ENCODE measurements around the gene ABCB1.
"Not testable (repeated sequence)": the region's sequence is repeated elsewhere in the genome, so short reads cannot be mapped to it uniquely, and the experiment has no call there.

The ABCB1 gene

DNA sequence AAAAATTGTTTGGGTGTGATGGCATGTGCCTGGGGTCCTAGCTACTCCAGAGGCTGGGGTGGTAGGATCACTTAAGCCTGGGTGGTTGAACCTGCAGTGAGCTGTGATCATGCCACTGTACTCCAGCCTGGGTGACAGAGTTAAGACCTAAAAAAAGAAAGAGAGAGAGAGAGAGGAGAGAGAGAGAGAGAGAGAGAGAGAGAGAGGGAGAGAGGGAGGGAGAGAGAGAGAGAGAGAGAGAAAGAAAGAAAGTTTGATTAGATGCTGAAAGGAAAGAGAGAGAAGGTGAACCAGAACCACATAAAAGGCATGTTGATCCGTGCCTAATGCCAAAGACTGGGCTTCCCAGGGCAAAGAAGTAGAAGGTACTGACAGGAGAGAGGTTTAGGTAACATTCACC, 11.1 kb downstream of the ABCB1 start:
- no peaks in the 10 kb centered on the region for H3K9me3 ChIP-seq (replicated peaks in 1 of 11)
- H3K4me1 ChIP-seq: no peaks in the 10 kb centered on the region
- H3K27ac ChIP-seq: no peak overlapping the region
- H3K27me3 ChIP-seq: no peaks in the 10 kb centered on the region
- H3K9ac ChIP-seq: no peak overlapping the region
- H3K36me3 ChIP-seq: no peaks in the 10 kb centered on the region
- H4K20me1 ChIP-seq: no peaks in the 10 kb centered on the region
- no peak overlapping the region for H3K4me3 ChIP-seq
- no peak for TF ChIP-seq Cebpa-rat (IDR thresholded peaks at IDR 0.05)
- H3K4me2 ChIP-seq: no peak overlapping the region

DNA sequence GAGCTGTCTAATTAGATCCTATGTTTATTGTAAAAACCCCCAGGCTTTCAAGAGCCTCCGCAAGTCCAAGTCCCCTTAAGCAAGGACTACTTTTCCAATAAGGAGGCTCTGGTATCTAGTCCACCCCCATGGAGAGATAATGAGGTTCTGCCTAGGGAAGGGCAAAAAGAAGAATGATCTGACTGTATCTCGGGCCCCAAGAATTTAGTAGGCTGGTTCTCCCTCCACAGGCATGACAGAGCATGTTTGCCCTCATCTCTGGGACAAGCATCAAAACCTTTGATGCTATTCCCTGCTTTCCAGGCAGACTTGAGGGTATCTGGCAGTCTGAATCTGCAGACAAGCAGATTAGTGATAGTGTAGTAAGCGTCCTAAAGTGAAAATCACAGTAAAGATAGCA, 19.0 kb downstream of the ABCB1 start:
- no peak overlapping the region for H3K9ac ChIP-seq
- no peak overlapping the region for H3K4me2 ChIP-seq
- no peaks in the 10 kb centered on the region for H4K20me1 ChIP-seq
- H3K27me3 ChIP-seq: no peaks in the 10 kb centered on the region
- no peak for TF ChIP-seq Cebpa-rat (IDR thresholded peaks at IDR 0.05)
- H3K9me3 ChIP-seq (replicated peaks in 1 of 11): no peaks in the 10 kb centered on the region
- no peaks in the 10 kb centered on the region for H3K36me3 ChIP-seq
- no peak overlapping the region for H3K27ac ChIP-seq
- no peaks in the 10 kb centered on the region for H3K4me1 ChIP-seq
- no peak overlapping the region for H3K4me3 ChIP-seq

DNA sequence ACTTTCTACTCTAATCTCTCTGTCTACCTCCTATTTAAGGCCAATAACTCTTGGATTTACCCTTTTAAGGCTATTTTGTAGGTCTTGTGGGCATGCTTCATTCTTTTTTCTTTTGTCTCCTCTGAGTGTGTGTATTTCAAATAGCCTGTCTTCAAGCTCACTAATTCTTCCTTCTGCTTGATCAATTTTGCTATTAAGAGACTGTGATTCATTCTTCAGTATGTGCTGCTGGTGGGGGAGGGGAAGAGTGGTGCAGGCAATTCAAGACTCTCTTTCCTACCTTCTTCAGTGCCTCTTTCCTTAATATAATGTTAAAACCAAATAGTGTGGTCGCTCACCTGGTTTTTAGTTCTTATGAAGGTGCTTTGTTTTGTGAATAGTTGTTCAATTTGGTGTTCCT, 20.0 kb downstream of the ABCB1 start:
- no peaks in the 10 kb centered on the region for H3K9me3 ChIP-seq (replicated peaks in 1 of 11)
- TF ChIP-seq Cebpa-rat (IDR thresholded peaks at IDR 0.05): no peak

DNA sequence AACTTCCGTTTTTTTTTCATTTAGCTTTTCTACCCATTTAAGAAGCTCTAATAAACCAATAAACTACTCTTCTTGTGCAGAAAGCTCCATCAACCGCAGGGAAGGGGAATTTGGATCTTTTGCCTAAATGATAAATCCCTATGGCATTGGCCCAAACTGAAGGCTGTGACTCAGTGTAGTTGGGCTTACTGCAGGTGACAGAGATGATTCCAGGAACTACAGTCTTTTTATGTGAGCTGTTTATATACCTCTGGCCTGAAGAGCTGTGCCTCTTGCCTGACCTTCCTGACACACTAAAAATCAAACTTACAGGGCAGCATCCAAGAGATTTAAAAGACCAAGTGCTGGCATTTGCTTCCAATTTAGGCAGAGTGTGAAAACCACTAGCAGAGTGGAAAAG, 25.2 kb downstream of the ABCB1 start:
- Histone ChIP-seq H4K20me1 (no peaks in the 10 kb centered on the region), H3K4me2 (no peak overlapping the region), H3K4me3 (no peak overlapping the region), H3K36me3 (no peaks in the 10 kb centered on the region), H3K9ac (no peak overlapping the region), H3K27ac (no peak overlapping the region), H3K9me3 (replicated peaks in 1 of 11) (no peaks in the 10 kb centered on the region), H3K27me3 (no peaks in the 10 kb centered on the region), H3K4me1 (peaks cover 0 to 8% (median 0%) of the 10 kb centered on the region in 10 experiments; a peak in 2 of 20 replicates)
- no peak for TF ChIP-seq Cebpa-rat (IDR thresholded peaks at IDR 0.05)

More for the DNA sequence above, 20.0 kb downstream of the ABCB1 start:
- Histone ChIP-seq H3K4me2 (no peak overlapping the region), H3K4me3 (no peak overlapping the region), H3K27me3 (no peaks in the 10 kb centered on the region), H3K9ac (no peak overlapping the region), H3K4me1 (no peaks in the 10 kb centered on the region), H4K20me1 (no peaks in the 10 kb centered on the region), H3K36me3 (no peaks in the 10 kb centered on the region), H3K27ac (no peak overlapping the region)

DNA sequence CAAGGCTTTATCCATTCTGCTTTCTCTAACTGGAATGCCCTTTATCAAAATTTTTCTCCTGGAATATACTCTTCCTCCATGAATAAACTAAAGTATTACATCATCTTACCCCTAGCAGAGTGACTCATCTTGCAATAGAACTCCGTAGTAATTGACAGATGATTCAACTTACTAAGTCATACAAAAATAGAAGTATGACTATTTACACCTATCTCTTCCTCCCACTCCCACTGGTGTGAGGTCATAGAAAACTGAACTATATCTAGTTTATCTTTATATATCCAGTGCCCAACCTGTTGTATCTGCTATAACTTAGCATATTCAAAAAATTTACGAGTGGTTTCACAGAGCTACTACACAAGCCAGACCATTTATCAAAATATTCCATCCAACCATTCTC, 26.1 kb downstream of the ABCB1 start:
- Histone ChIP-seq H4K20me1 (no peaks in the 10 kb centered on the region), H3K27me3 (no peaks in the 10 kb centered on the region), H3K36me3 (no peaks in the 10 kb centered on the region), H3K27ac (no peak overlapping the region), H3K9me3 (replicated peaks in 1 of 11) (no peaks in the 10 kb centered on the region), H3K4me3 (no peak overlapping the region), H3K9ac (no peak overlapping the region), H3K4me1 (peaks cover 0 to 8% (median 0%) of the 10 kb centered on the region in 10 experiments; a peak in 2 of 20 replicates), H3K4me2 (no peak overlapping the region; a peak in 1 of 22 replicates)
- TF ChIP-seq Cebpa-rat (IDR thresholded peaks at IDR 0.05): no peak

DNA sequence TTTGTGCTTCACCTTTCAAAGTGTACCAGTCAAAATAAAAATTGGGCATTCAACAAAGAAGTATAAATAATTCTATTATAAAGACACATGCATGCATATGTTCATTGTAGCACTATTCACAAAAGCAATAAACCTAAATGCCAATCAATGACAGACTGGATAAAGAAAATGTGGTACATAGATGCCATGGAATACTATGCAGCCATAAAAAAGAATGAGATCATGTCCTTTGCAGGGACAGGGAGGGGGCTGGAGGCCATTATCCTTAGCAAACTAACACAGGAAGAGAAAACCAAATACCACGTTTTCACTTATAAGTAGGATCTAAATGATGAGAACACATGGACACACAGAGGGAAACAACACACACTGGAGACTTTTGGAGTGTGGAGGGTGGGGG, 28.2 kb downstream of the ABCB1 start:
- H4K20me1 ChIP-seq; H3K4me2 ChIP-seq; H3K27me3 ChIP-seq; H3K4me1 ChIP-seq; H3K4me3 ChIP-seq; H3K27ac ChIP-seq; H3K36me3 ChIP-seq; H3K9me3 ChIP-seq (replicated peaks in 1 of 11); H3K9ac ChIP-seq: not testable (repeated sequence)

DNA sequence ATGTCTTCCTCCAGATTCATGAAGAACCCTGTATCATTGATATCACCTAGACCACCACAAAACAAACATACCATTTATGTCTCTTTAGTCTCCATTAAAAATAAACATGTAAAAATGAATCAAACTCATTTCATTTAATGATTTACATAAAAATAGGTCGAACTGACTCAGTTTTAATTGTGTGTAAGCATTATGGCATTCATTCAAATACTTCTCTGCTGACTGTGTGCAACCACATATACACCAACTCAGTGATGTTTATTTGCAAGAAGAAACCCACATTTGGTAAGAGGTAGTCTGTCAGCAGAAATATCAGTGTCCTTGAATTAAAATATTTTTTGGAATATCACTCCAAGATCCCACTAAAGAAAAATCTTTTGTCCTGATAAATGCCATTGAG, 30.5 kb downstream of the ABCB1 start:
- Histone ChIP-seq H3K4me1 (peaks cover 0 to 8% (median 0%) of the 10 kb centered on the region in 10 experiments; a peak in 2 of 20 replicates), H3K9ac (no peak overlapping the region), H4K20me1 (no peaks in the 10 kb centered on the region), H3K27me3 (no peaks in the 10 kb centered on the region), H3K4me2 (no peak overlapping the region), H3K9me3 (replicated peaks in 1 of 11) (no peaks in the 10 kb centered on the region), H3K36me3 (no peaks in the 10 kb centered on the region), H3K27ac (no peak overlapping the region), H3K4me3 (no peak overlapping the region)
- TF ChIP-seq Cebpa-rat (IDR thresholded peaks at IDR 0.05): no peak

DNA sequence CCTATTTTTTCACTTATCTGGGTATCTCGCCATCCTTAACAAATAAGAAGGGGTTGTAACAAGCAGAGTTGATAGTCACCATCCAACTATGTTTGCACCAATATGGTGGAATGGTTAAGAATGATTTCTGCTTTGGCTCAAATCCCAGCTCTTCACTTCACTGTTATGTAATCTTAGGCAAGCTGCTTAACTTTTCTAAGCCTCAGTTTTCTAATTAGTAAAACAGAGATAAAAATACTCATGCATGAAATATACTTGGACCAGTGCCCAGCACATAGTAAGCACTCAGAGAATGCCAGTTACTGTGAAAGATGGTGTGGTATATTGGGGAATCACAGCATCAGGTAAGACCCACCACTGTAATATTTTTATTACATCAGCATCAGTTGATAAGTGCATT, 33.6 kb downstream of the ABCB1 start:
- no peaks in the 10 kb centered on the region for H3K9me3 ChIP-seq (replicated peaks in 1 of 11)
- no peak overlapping the region for H3K9ac ChIP-seq
- H3K36me3 ChIP-seq: no peaks in the 10 kb centered on the region
- H3K27ac ChIP-seq: no peak overlapping the region
- no peak overlapping the region for H3K4me3 ChIP-seq
- H3K4me1 ChIP-seq: no peaks in the 10 kb centered on the region
- H4K20me1 ChIP-seq: no peaks in the 10 kb centered on the region
- H3K4me2 ChIP-seq: no peak overlapping the region
- no peak for TF ChIP-seq Cebpa-rat (IDR thresholded peaks at IDR 0.05)
- no peaks in the 10 kb centered on the region for H3K27me3 ChIP-seq

DNA sequence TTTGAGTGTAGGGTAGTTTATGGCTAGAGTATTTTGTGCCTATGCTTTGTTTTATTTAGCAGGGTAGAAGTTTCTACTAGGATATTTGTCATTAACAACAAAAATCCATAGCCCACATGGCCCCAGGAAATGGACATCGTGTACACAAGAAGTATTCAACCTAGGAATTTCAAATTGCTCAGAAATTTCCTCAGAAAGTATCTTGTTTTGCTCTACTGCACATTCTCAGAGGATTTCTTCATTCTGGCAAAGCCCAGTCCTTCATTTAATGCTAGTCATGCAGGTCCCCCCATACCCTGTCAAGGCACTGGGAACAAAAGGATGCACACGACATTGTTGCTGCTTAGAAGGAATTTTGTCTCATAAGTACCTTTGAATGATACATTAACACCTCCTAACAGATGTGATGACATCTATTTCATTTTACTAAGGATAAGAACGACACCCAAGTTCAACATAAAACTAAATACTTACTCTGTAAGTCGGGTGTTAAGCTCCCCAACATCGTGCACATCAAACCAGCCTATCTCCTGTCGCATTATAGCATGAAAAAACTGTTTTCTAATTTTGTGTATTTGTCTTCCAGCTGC, 34.3 kb downstream of the ABCB1 start:
- Histone ChIP-seq H3K27me3 (no peaks in the 10 kb centered on the region), H3K9ac (no peak overlapping the region), H3K4me2 (no peak overlapping the region), H3K4me1 (no peaks in the 10 kb centered on the region), H3K9me3 (replicated peaks in 1 of 11) (no peaks in the 10 kb centered on the region), H3K36me3 (no peaks in the 10 kb centered on the region), H3K4me3 (no peak overlapping the region), H3K27ac (no peak overlapping the region), H4K20me1 (no peaks in the 10 kb centered on the region)
- TF ChIP-seq Cebpa-rat (IDR thresholded peaks at IDR 0.05): no peak

DNA sequence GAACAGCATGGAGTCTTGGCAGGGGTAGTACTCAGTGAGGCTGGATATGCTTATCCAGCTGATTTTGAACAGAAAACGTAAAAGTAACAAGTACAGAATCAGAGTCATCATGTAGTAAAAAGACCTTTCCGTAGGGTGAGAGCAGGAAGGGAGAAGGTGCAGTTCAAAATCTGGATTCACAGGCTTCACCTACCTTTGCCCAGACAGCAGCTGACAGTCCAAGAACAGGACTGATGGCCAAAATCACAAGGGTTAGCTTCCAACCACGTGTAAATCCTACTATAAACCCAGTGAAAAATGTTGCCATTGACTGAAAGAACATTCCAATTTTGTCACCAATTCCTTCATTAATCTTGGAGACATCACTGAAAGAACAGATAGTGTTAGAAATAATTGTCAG, 34.8 kb downstream of the ABCB1 start:
- Histone ChIP-seq H3K9me3 (replicated peaks in 1 of 11) (no peaks in the 10 kb centered on the region), H3K9ac (no peak overlapping the region), H3K4me2 (no peak overlapping the region), H3K27me3 (no peaks in the 10 kb centered on the region), H3K36me3 (no peaks in the 10 kb centered on the region), H3K4me3 (no peak overlapping the region), H3K27ac (no peak overlapping the region), H4K20me1 (no peaks in the 10 kb centered on the region), H3K4me1 (no peaks in the 10 kb centered on the region)
- no peak for TF ChIP-seq Cebpa-rat (IDR thresholded peaks at IDR 0.05)

All from BLaER1 treated with 17β-estradiol and CSF1 and Interleukin-3, amounts not matched to agents 10 nM and 100 nM (cell line).